Fibroblast of villous mesenchyme (primary cell): Measurements from ENCODE around the gene CORIN. TPM values are rescaled to one million over a fixed set of nuclear protein-coding genes. Genes with fewer than 3 reads are reported as not detected.
"Not testable (repeated sequence)": the region's sequence is repeated elsewhere in the genome, so short reads cannot be mapped to it uniquely, and the experiment has no call there.

Source experiments
- DNase-seq: peaks from one replicate; pipeline ENCODE4 v3.0.0-alpha.2; 2010; ENCODE audit warnings: low read depth
- H3K4me3 ChIP-seq: 2 replicates; pipeline ENCODE4 v1.5.1; 2011; ENCODE audit warnings: low read depth, mild to moderate bottlenecking, low read length
- CTCF ChIP-seq: IDR thresholded peaks from 2 replicates; pipeline ENCODE4 v1.5.1; 2012; ENCODE audit warnings: low read depth, mild to moderate bottlenecking, low read length; ENCODE audit not compliant: insufficient read depth
- total RNA-seq: library from RNA; depleted of rRNA; stranded (reverse); fragments of >200 nt; gene quantifications from 2 replicates; pipeline ENCODE4 v1.2.3, GENCODE V29; 2012

Gene CORIN
- total RNA-seq, 1 donor = 5.6 TPM

GRCh38 chr4:47784222-47784621 lies 53.6 kb downstream of the CORIN start:
- peak; percentile 18 for DNase-seq
- no peak overlapping the region for H3K4me3 ChIP-seq
- no peak for TF ChIP-seq CTCF

- peak; percentile 1 for DNase-seq
- no peak overlapping the region for H3K4me3 ChIP-seq
- no peak for TF ChIP-seq CTCF
These were observed 61.5 kb downstream of the CORIN start for GRCh38 chr4:47776353-47776752.

GRCh38 chr4:47774079-47774478 lies 63.8 kb downstream of the CORIN start:
- H3K4me3 ChIP-seq = no peak overlapping the region
- TF ChIP-seq CTCF = no peak
- no peak for DNase-seq

- no peak for DNase-seq
- TF ChIP-seq CTCF = no peak
- H3K4me3 ChIP-seq = no peak overlapping the region
These were observed 66.8 kb downstream of the CORIN start for GRCh38 chr4:47771020-47771419.

GRCh38 chr4:47767956-47768355 lies 69.9 kb downstream of the CORIN start:
- not testable (repeated sequence) for DNase-seq, H3K4me3 ChIP-seq

GRCh38 chr4:47763279-47763678 lies 74.6 kb downstream of the CORIN start:
- DNase-seq = no peak
- no peak for TF ChIP-seq CTCF
- H3K4me3 ChIP-seq = no peak overlapping the region

- no peak for TF ChIP-seq CTCF
- no peak for DNase-seq
- H3K4me3 ChIP-seq = no peak overlapping the region
These were observed 75.2 kb downstream of the CORIN start for GRCh38 chr4:47762376-47763266.

- DNase-seq, H3K4me3 ChIP-seq: not testable (repeated sequence)
These were observed 84.6 kb downstream of the CORIN start for GRCh38 chr4:47753316-47753715.
